CD4-positive, alpha-beta T cell (primary cell): ENCODE data around the gene FAM83F. TPM values are rescaled to one million over a fixed set of nuclear protein-coding genes. Genes with fewer than 3 reads are reported as not detected.
A peak's percentile ranks its signal among the peaks of the same experiment; 100 is the strongest.

Experiments used
- ATAC-seq: fragments of 200-7000 bp; cut with Tn5 transposase; one replicate; pipeline ENCODE4 v1.10.0; 2022; ENCODE audit warnings: mild to moderate bottlenecking; ENCODE audit not compliant: poor library complexity
- CTCF ChIA-PET: fragments of 350-600 bp; sonication (Branson Sonifier 250); formaldehyde crosslinking; loops from one replicate; lab custom pipeline; 2021; ENCODE audit warnings: antibody characterized with exemption, inconsistent platforms; lab: Charles Lee
- POLR2A ChIA-PET: fragments of 350-600 bp; sonication (Branson Sonifier 250); formaldehyde crosslinking; loops from one replicate; lab custom pipeline; 2021; ENCODE audit warnings: antibody characterized with exemption, inconsistent platforms; lab: Charles Lee
- DNase-seq, 14 experiments: peaks; one replicate each; pipeline ENCODE4 v3.0.0-alpha.2; 2013 to 2020; ENCODE audit warnings: mixed read lengths in 2 of 14
- H3K27ac ChIP-seq, 2 donors: one replicate each; pipeline versions ENCODE4 v1.5.1 to v1.7.0; 2013; ENCODE audit warnings: low read length in 2 of 2, low read depth in 1 of 2, mild to moderate bottlenecking in 1 of 2
- H3K27me3 ChIP-seq, 2 experiments: 1 replicate in 1 of 2; 2 replicates in 1 of 2; pipeline versions ENCODE4 v1.6.1 to v1.7.0; 2013; ENCODE audit warnings: low read length in 2 of 2, control low read depth in 1 of 2, mild to moderate bottlenecking in 1 of 2, moderate library complexity in 1 of 2; ENCODE audit not compliant: insufficient read depth in 2 of 2, control insufficient read depth in 1 of 2
- H3K36me3 ChIP-seq: one replicate; pipeline ENCODE4 v1.6.1; 2013; ENCODE audit warnings: low read length, control low read depth; ENCODE audit not compliant: insufficient read depth
- H3K4me1 ChIP-seq: one replicate; pipeline ENCODE4 v1.6.1; 2013; ENCODE audit warnings: low read length, control low read depth; ENCODE audit not compliant: insufficient read depth
- H3K4me3 ChIP-seq: one replicate; pipeline ENCODE4 v1.5.1; 2013; ENCODE audit warnings: mild to moderate bottlenecking, low read length, moderate library complexity
- H3K9me3 ChIP-seq, 2 experiments: 1 replicate in 1 of 2; 2 replicates in 1 of 2; pipeline versions ENCODE4 v1.6.1 to v1.7.0; 2013; ENCODE audit warnings: low read length in 2 of 2, mild to moderate bottlenecking in 2 of 2, control low read depth in 1 of 2, moderate library complexity in 1 of 2; ENCODE audit not compliant: control insufficient read depth in 1 of 2, insufficient read depth in 1 of 2
- H3K27ac Mint-ChIP-seq: one replicate; pipeline ENCODE4 v1.8.0; 2020; ENCODE audit warnings: mixed read lengths
- H3K27me3 Mint-ChIP-seq: one replicate; pipeline ENCODE4 v1.8.0; 2021; ENCODE audit warnings: mixed read lengths
- H3K36me3 Mint-ChIP-seq: one replicate; pipeline ENCODE4 v1.8.0; 2021; ENCODE audit warnings: low read depth, mixed read lengths
- H3K4me1 Mint-ChIP-seq: one replicate; pipeline ENCODE4 v1.8.0; 2021; ENCODE audit warnings: low read depth, mixed read lengths
- H3K4me3 Mint-ChIP-seq: one replicate; pipeline ENCODE4 v1.8.0; 2020; ENCODE audit warnings: mild to moderate bottlenecking, mixed read lengths
- H3K9me3 Mint-ChIP-seq: one replicate; pipeline ENCODE4 v1.8.0; 2020; ENCODE audit warnings: mixed read lengths
- intact Hi-C, 2 experiments: fragments of 100-400 bp; cut with DNase I in 1 of 2; cut with micrococcal nuclease in 1 of 2; formaldehyde crosslinking; loops; one replicate each; pipeline versions ENCODE4 v1.15.1 to v1.9.0; 2023 to 2025; cut with DNase I, micrococcal nuclease
- total RNA-seq, 174 experiments: library from RNA in 2 of 174; stranded (reverse) in 2 of 174; gene quantifications; one replicate each; pipeline ENCODE4 v1.2.3 and lab custom pipeline; 2021 to 2026
- TF ChIP-seq, protein P1 (sequence below): fragments of 200-600 bp; IDR thresholded peaks from one replicate; pipeline ENCODE4 v1.8.0; 2022; ENCODE audit warnings: antibody characterized with exemption, mild to moderate bottlenecking

The FAM83F gene
- total RNA-seq, 2 experiments from 2014 or later, result 5.2 to 6.8 TPM

DNA sequence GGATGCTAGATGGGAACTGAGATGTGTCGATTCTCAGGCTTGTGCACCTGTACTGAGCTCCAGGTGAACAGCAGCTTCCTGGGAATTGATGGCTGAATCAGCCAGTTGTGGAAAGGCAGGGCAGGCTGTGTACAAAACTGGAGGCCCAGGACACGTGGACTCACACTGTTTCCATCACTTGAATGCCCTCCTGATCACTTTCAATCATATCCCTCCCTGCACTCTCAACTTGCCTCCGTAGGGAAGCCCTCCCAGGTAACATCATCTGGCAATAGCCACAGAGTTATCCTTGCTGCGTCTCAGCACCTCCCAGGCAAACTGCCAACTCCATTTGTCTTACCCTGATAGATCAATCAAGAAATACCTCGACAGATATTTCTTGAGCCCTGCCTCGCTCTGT, 10.1 kb downstream of the FAM83F start:
- H3K4me1 Mint-ChIP-seq, result peaks cover 4% of the 10 kb centered on the region
- no peak overlapping the region for H3K27ac Mint-ChIP-seq
- TF ChIP-seq, protein P1, sequence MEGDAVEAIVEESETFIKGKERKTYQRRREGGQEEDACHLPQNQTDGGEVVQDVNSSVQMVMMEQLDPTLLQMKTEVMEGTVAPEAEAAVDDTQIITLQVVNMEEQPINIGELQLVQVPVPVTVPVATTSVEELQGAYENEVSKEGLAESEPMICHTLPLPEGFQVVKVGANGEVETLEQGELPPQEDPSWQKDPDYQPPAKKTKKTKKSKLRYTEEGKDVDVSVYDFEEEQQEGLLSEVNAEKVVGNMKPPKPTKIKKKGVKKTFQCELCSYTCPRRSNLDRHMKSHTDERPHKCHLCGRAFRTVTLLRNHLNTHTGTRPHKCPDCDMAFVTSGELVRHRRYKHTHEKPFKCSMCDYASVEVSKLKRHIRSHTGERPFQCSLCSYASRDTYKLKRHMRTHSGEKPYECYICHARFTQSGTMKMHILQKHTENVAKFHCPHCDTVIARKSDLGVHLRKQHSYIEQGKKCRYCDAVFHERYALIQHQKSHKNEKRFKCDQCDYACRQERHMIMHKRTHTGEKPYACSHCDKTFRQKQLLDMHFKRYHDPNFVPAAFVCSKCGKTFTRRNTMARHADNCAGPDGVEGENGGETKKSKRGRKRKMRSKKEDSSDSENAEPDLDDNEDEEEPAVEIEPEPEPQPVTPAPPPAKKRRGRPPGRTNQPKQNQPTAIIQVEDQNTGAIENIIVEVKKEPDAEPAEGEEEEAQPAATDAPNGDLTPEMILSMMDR, result no peak
- intact Hi-C loops, result no loop called here
- POLR2A ChIA-PET, result interaction anchor here (1.1 kb wide), 1 partner anchor 8 kb away, joined by 3 read pairs; no protein-coding TSS in a partner anchor
- H3K36me3 Mint-ChIP-seq, result no peaks in the 10 kb centered on the region
- CTCF ChIA-PET, result no interaction called here
- Histone ChIP-seq H3K9me3 (no peaks in the 10 kb centered on the region), H3K27me3 (peaks cover 0 to 2% of the 10 kb centered on the region in 2 experiments), H3K4me3 (no peak overlapping the region), H3K36me3 (no peaks in the 10 kb centered on the region), H3K27ac (no peak overlapping the region), H3K4me1 (peaks cover 6% of the 10 kb centered on the region)
- no peak for DNase-seq
- no peaks in the 10 kb centered on the region for H3K9me3 Mint-ChIP-seq
- H3K27me3 Mint-ChIP-seq, result peaks cover 14% of the 10 kb centered on the region
- no peak for ATAC-seq
- no peak overlapping the region for H3K4me3 Mint-ChIP-seq

DNA sequence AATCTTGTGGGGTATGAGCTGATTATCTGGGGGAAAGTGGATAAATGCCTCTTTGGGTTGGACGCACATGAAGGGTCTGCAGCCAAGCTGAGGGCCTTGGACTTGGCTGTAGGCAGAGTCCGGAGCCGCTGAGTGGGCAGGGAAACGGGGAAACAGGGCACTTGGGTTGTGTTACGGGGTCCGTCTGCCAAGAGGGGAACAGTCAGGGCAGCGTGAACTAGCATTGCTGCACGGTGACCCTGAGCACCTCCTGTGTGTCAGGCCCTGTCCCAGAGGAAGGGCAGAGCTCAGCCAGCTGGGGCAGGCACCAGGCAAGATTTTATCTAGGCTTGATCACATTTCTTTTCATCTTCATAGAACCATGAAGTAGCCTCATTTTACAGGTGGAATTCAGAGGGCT, 11.9 kb downstream of the FAM83F start:
- H3K27ac Mint-ChIP-seq, result no peak overlapping the region
- POLR2A ChIA-PET, result no interaction called here
- peaks cover 13% of the 10 kb centered on the region for H3K4me1 ChIP-seq
- no peaks in the 10 kb centered on the region for H3K9me3 ChIP-seq
- H3K4me3 ChIP-seq, result no peak overlapping the region
- peaks cover 0 to 2% of the 10 kb centered on the region in 2 experiments for H3K27me3 ChIP-seq
- no peaks in the 10 kb centered on the region for H3K36me3 Mint-ChIP-seq
- H3K4me3 Mint-ChIP-seq, result no peak overlapping the region
- DNase-seq (no peak), ATAC-seq (no peak)
- H3K9me3 Mint-ChIP-seq, result no peaks in the 10 kb centered on the region
- peaks cover 14% of the 10 kb centered on the region for H3K27me3 Mint-ChIP-seq
- intact Hi-C loops, result no loop called here
- TF ChIP-seq, protein P1, result no peak
- CTCF ChIA-PET, result no interaction called here
- H3K4me1 Mint-ChIP-seq, result peaks cover 11% of the 10 kb centered on the region
- H3K36me3 ChIP-seq, result no peaks in the 10 kb centered on the region
- H3K27ac ChIP-seq, result no peak overlapping the region

DNA sequence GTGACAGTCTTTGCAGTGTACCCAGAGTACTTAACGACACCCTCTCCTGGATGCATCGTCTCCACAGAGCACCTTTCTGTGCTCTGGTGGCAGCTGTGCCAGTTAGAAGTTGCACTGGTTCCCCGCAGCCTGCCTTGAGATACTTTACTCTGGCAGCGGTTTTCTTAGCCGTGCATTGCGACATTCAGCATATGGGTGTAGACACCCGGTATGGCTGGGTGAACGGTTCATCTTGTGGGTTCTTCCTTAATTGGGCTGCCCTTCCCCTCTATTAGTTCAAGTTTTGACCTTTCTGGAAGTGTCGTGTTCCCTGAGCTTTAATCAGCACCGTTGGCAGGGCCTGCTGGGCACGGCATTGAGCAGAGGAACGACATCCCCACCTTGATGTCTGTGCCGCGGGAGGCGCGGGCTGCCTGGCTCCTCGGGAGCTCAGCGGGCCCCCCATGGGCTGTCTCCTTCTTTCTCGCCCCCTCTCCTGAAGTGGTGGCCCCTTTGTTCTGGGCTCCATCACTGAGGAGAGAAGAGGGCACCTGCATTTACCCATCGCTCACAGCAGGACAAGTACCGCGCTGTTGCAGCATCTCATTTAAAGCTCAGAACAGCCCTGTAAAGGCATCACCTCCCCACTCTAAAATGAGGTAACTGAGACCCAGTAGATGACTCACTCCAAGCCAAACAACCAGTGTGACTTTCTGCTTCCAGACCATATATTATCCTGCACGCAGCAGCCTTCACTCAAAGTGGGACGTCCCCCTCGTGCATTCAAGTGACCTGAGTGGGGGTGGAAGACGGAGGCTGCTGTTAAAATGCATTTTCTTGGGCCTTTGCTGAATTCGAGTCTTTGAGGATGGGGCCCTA, 13.3 kb downstream of the FAM83F start:
- Histone ChIP-seq H3K27ac (no peak overlapping the region), H3K4me3 (no peak overlapping the region), H3K4me1 (peaks cover 13% of the 10 kb centered on the region), H3K27me3 (peaks cover 0 to 2% of the 10 kb centered on the region in 2 experiments), H3K9me3 (no peaks in the 10 kb centered on the region), H3K36me3 (no peaks in the 10 kb centered on the region)
- CTCF ChIA-PET, result interaction anchor here (1.3 kb wide), 1 partner anchor 14 kb away, joined by 3 read pairs; no protein-coding TSS in a partner anchor
- Mint-ChIP-seq H3K9me3 (no peaks in the 10 kb centered on the region), H3K4me3 (no peak overlapping the region), H3K27me3 (peaks cover 14% of the 10 kb centered on the region), H3K36me3 (no peaks in the 10 kb centered on the region), H3K4me1 (peaks cover 11% of the 10 kb centered on the region), H3K27ac (no peak overlapping the region)
- TF ChIP-seq, protein P1, result no peak
- ATAC-seq (no peak), DNase-seq (peak in 1 of 14 experiments; percentile 45)
- intact Hi-C loops, result no loop called here
- POLR2A ChIA-PET, result interaction anchor here (1.0 kb wide), 1 partner anchor 14 kb away, joined by 4 read pairs; no protein-coding TSS in a partner anchor
